ENCODE results near the gene CXCR4. TPM values are rescaled to one million over a fixed set of nuclear protein-coding genes. Genes with fewer than 3 reads are reported as not detected.
A peak's percentile ranks its signal among the peaks of the same experiment; 100 is the strongest.

The CXCR4 gene
- total and polyA plus RNA-seq, 10 of the 15 experiments (the other 5 are each of a cell fraction or from before 2014, with no cell fraction given), result 31.1 to 749 (median 52.7) TPM

DNA sequence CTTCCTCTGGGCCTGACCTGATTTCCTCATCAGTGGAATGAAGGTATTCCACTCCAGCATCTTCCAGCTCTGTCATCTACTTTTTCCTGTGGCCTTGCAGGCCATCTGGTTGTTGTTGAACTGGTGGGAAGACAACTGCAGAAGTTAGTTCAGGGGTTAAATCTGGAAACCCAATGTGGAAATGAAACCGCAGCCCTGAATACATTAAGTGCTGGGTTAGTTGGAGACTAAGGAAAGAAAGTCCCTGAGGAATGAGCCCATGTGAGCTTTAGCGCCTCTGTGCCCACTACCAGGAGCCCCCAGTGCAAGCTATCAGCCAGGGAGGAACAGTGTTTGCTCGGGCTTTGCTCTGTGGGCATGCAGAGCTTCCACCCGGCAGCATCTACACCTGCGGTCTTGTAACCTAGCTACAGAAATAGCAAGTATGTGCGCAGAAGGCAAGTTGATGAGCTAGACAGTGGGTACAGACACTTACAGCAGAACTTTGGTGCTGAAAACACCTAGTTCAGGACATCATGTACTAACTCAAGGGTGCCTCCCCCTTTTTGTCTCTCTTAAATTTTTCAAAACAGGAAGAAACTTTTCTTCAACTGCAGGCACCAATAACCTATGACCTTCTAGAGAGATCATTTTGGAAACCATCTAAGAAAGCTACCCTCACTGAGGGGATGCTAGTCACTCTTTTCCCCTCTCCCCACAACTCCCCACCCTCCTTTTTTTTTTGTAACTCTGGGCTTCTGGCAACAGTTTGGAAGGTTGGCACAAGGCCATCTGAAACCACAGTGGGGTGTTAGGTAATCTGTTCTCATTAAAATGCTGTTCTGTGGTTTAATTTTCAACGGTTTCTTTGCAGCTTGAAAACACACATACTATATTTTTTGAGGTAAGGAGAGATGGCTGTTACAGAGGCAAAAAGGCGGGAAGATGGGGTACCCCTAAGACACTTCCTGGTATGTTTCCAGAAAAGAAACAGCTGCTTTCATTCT is 18.3 kb upstream of the CXCR4 start (continued):
- TF ChIP-seq, protein P1, sequence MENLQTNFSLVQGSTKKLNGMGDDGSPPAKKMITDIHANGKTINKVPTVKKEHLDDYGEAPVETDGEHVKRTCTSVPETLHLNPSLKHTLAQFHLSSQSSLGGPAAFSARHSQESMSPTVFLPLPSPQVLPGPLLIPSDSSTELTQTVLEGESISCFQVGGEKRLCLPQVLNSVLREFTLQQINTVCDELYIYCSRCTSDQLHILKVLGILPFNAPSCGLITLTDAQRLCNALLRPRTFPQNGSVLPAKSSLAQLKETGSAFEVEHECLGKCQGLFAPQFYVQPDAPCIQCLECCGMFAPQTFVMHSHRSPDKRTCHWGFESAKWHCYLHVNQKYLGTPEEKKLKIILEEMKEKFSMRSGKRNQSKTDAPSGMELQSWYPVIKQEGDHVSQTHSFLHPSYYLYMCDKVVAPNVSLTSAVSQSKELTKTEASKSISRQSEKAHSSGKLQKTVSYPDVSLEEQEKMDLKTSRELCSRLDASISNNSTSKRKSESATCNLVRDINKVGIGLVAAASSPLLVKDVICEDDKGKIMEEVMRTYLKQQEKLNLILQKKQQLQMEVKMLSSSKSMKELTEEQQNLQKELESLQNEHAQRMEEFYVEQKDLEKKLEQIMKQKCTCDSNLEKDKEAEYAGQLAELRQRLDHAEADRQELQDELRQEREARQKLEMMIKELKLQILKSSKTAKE (IDR thresholded peaks at IDR 0.05; ENCODE audit: low read depth, poor library complexity, severe bottlenecking), result peak; percentile 81
- TF ChIP-seq RELA (IDR thresholded peaks at IDR 0.05; ENCODE audit: borderline replicate concordance, partially characterized antibody), result no peak
- TF ChIP-seq SREBF2 (IDR thresholded peaks at IDR 0.05; ENCODE audit: low read length), result no peak
- peak; percentile 62; the same call in 1 of the 2 replicates for TF ChIP-seq PAX5 (IDR thresholded peaks at IDR 0.05; ENCODE audit: borderline replicate concordance, low read depth, low read length)
- TF ChIP-seq YY1 (IDR thresholded peaks at IDR 0.05; ENCODE audit: low read depth, low read length), result no peak
- TF ChIP-seq, protein P2, sequence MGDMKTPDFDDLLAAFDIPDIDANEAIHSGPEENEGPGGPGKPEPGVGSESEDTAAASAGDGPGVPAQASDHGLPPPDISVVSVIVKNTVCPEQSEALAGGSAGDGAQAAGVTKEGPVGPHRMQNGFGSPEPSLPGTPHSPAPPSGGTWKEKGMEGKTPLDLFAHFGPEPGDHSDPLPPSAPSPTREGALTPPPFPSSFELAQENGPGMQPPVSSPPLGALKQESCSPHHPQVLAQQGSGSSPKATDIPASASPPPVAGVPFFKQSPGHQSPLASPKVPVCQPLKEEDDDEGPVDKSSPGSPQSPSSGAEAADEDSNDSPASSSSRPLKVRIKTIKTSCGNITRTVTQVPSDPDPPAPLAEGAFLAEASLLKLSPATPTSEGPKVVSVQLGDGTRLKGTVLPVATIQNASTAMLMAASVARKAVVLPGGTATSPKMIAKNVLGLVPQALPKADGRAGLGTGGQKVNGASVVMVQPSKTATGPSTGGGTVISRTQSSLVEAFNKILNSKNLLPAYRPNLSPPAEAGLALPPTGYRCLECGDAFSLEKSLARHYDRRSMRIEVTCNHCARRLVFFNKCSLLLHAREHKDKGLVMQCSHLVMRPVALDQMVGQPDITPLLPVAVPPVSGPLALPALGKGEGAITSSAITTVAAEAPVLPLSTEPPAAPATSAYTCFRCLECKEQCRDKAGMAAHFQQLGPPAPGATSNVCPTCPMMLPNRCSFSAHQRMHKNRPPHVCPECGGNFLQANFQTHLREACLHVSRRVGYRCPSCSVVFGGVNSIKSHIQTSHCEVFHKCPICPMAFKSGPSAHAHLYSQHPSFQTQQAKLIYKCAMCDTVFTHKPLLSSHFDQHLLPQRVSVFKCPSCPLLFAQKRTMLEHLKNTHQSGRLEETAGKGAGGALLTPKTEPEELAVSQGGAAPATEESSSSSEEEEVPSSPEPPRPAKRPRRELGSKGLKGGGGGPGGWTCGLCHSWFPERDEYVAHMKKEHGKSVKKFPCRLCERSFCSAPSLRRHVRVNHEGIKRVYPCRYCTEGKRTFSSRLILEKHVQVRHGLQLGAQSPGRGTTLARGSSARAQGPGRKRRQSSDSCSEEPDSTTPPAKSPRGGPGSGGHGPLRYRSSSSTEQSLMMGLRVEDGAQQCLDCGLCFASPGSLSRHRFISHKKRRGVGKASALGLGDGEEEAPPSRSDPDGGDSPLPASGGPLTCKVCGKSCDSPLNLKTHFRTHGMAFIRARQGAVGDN (IDR thresholded peaks at IDR 0.05), result 0 out of 2 replicates have a peak, but pooled peaks have one; percentile 68
- TF ChIP-seq CEBPB (IDR thresholded peaks at IDR 0.05; ENCODE audit: borderline replicate concordance in 1 of 2, low read depth in 2 of 2, low read length in 2 of 2), result no peak; a peak in 1 of 4 replicates
- peak; percentile 84 for TF ChIP-seq IKZF1 (conservative IDR thresholded peaks at IDR 0.05)
- no peak for TF ChIP-seq MTA3 (IDR thresholded peaks at IDR 0.05; ENCODE audit: borderline replicate concordance, low read length)
- TF ChIP-seq RFX5 (IDR thresholded peaks at IDR 0.05; ENCODE audit: low read depth, low read length), result no peak
- no peak for TF ChIP-seq SIX5 (IDR thresholded peaks at IDR 0.05; ENCODE audit: low read depth, low read length, severe bottlenecking)
- TF ChIP-seq SP1 (IDR thresholded peaks at IDR 0.05; ENCODE audit: low read depth, low read length), result no peak
- peak; percentile 53; the same call in 1 of the 2 replicates for TF ChIP-seq BMI1 (IDR thresholded peaks at IDR 0.05; ENCODE audit: borderline replicate concordance)
- peak; percentile 63; the same call in 1 of the 2 replicates for TF ChIP-seq ESRRA (IDR thresholded peaks at IDR 0.05; ENCODE audit: low read length)
- no peak; the same call in 1 of the 2 replicates for TF ChIP-seq HDGF (IDR thresholded peaks at IDR 0.05)
- TF ChIP-seq ZNF274 (IDR thresholded peaks at IDR 0.05; ENCODE audit: insufficient read depth, insufficient read length), result no peak
- TF ChIP-seq, protein P3, sequence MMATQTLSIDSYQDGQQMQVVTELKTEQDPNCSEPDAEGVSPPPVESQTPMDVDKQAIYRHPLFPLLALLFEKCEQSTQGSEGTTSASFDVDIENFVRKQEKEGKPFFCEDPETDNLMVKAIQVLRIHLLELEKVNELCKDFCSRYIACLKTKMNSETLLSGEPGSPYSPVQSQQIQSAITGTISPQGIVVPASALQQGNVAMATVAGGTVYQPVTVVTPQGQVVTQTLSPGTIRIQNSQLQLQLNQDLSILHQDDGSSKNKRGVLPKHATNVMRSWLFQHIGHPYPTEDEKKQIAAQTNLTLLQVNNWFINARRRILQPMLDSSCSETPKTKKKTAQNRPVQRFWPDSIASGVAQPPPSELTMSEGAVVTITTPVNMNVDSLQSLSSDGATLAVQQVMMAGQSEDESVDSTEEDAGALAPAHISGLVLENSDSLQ (IDR thresholded peaks at IDR 0.05), result peak; percentile 14; the same call in 1 of the 2 replicates
- no peak for TF ChIP-seq JUNB (IDR thresholded peaks at IDR 0.05)
- no peak for TF ChIP-seq SMAD5 (IDR thresholded peaks at IDR 0.05; ENCODE audit: low read depth)
- TF ChIP-seq, protein P4, sequence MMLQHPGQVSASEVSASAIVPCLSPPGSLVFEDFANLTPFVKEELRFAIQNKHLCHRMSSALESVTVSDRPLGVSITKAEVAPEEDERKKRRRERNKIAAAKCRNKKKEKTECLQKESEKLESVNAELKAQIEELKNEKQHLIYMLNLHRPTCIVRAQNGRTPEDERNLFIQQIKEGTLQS (IDR thresholded peaks at IDR 0.05; ENCODE audit: borderline replicate concordance, extremely low read depth, low read depth, low read length), result no peak
- TF ChIP-seq ZNF207 (IDR thresholded peaks at IDR 0.05; ENCODE audit: borderline replicate concordance), result 0 out of 2 replicates have a peak, but pooled peaks have one; percentile 18
- TF ChIP-seq DPF2 (IDR thresholded peaks at IDR 0.05), result peak; percentile 60; the same call in 1 of the 2 replicates
- TF ChIP-seq HDAC2 (IDR thresholded peaks at IDR 0.05), result no peak
- peak; percentile 74 for TF ChIP-seq RUNX3 (IDR thresholded peaks at IDR 0.05; ENCODE audit: low read length)

All from GM12878 (cell line).